Stomach (tissue), 4 donors: ENCODE results near the gene CERS2.

Source experiments
- CTCF ChIP-seq, 7 experiments: fragments of 450-650 bp in 4 of 7; fragments of 200-600 bp in 3 of 7; sonication (generic) in 3 of 7; IDR thresholded peaks; one replicate each; pipeline ENCODE4 v1.5.1; 2016 to 2019; ENCODE audit warnings: antibody characterized with exemption in 7 of 7, control low read depth in 2 of 7, mild to moderate bottlenecking in 1 of 7
- POLR2A ChIP-seq, 4 donors: fragments of 450-650 bp; IDR thresholded peaks; one replicate each; pipeline ENCODE4 v1.6.1; 2016; ENCODE audit warnings: antibody characterized with exemption in 4 of 4, control low read depth in 2 of 4, mild to moderate bottlenecking in 1 of 4, moderate library complexity in 1 of 4
- POLR2AphosphoS5 ChIP-seq, 3 donors: sonication (generic); formaldehyde crosslinking; IDR thresholded peaks; one replicate each; pipeline ENCODE4 v1.6.1; 2016; ENCODE audit warnings: antibody characterized with exemption in 3 of 3

- TF ChIP-seq CTCF (IDR thresholded peaks at IDR 0.05) (no peak), POLR2AphosphoS5 (IDR thresholded peaks at IDR 0.05) (no peak), POLR2A (IDR thresholded peaks at IDR 0.05) (no peak)
Measured at GRCh38 chr1:151009206-151009587, 34.6 kb upstream of the CERS2 start.
